Activated CD8-positive, alpha-beta memory T cell treated with anti-CD3 and anti-CD28 coated beads for 4 hours (primary cell): ENCODE data around the gene THOC3.
"Not testable (repeated sequence)": the region's sequence is repeated elsewhere in the genome, so short reads cannot be mapped to it uniquely, and the experiment has no call there.

ENCODE experiments used
- DNase-seq, 2 donors: peaks; one replicate each; pipeline ENCODE4 v3.0.0-alpha.2; 2020; ENCODE audit warnings: low read depth in 2 of 2

Gene THOC3

DNA sequence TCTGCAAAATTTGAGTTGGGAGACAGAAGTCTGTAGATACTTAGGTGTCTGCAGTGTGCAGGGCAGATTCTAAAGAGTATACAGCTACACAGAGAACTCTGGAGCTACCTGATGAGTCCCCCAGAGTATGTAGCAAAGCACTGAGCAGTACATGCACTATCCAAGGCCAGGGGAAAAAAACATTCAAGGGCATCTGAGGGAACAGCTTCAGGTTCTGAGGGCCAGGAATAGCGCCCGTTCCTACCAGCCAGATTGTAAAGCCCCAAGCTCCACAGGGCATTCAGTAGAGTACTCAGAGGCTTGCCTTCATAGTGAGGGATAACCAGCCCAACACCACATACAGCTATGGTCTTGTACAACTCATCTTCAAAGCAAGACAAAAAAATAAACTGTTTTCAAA is 27.5 kb downstream of the THOC3 start:
- DNase-seq, result not testable (repeated sequence)

GRCh38 chr5:175938489-175938888 is 29.6 kb downstream of the THOC3 start:
- not testable (repeated sequence) for DNase-seq

DNA sequence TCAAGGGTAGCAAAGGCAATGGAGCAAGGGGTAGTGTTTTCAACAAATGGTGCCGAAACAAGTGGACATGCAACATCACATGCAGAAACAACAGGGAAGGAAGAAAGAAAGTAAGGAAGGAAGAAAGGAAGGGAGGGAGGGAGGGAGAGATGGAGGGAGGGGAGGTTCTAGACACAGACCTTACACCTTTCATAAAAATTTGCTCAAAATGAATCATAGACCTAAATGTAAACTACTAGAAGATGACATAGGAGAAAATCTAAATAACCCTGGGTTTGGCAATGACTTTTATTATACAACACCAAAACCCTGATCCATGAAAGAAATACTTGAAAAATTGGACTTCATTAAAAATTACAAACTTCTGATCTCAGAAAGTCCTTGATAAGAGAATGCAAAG is 39.4 kb downstream of the THOC3 start:
- DNase-seq, result not testable (repeated sequence)

DNA sequence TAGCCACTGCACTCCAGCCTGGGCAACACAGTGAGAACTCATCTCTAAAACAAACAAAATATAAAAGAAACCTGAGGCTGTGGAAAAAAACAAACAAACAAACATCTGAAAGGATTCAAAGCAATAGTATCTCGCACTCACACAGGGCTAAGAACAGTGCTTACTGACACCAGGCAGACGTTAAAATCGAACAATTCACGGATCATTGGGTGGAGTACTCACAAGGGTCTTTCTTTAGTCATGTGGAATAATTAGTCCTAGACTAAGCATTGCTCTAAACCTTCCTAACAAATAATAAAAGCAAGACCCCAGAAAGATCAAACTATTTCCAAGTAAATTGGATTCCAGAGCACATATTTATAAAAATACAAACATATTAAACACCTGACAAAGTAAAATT is 43.0 kb downstream of the THOC3 start:
- not testable (repeated sequence) for DNase-seq

- no peak for DNase-seq
These were observed 45.8 kb downstream of the THOC3 start for GRCh38 chr5:175922192-175922885.

- no peak for DNase-seq
These were observed 46.9 kb downstream of the THOC3 start for GRCh38 chr5:175921061-175921730.

DNA sequence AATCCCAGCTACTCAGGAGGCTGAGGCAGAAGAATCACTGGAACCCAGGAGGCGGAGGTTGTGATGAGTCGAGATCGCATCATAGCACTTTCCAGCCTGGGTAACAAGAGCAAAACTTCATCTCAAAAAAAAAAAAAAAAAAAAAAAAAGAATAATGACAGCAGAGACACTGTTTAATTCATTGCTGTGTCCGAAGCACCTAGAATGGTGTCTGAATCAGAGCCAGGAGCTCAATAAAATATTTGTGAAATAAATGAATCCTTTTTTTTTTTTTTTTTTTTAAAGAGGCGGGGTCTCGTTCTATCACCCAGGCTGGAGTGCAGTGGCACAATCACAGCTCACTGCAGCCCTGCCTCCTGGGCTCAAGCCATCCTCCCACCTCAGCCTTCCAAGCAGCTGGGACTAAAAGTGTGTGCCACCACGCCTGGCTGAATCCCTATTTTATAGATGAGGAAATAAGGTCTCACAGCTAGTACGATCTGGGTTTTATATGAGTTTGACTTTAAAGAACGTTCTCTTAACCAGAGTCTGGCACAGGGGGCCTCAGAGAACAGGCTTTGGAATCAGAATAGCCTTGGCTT is 47.8 kb downstream of the THOC3 start:
- no peak for DNase-seq

DNA sequence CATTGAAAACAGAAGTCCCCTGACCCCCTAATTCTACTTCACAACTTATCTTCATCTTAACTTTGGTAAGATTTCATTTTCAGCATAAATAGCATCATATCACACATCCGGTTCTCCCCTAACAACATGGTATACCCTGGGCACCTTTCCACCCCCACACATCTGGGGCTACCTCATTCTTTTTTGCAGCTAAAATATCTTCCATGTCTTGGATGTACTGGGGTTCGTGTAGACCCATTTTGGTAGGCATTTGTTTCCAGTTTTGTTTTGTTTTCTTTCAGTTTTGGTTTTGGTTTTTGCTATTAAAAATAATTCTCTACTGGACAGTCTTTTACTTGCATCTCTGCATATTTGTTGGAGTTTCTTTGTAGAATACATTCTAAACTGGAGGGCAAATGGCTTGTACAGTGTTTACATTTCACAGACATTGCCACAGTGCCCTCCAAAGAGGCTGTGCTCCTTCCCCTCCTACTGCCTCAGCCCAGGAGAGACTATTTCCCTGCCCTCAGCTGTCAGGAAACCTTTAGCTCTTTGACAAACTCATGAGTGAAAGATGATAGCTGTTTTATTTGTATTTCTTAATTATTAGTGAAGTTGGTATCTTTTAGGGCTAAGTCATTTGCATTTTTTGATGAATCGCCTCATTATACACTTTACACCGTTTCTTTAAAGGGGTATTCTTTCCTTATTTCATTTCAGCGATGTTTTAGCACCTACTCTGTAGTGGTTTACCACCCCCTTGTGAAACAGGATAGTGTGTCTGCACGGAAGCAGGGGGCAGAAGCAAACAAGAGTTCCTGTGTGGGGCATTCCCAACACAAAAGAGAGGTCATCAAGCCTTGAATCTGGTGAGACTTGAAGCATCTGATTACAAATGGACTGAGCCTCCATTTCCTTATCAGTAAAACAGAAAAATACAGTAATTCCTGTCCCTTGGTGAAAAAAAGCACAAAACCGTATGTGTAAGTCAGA is 52.8 kb downstream of the THOC3 start:
- not testable (repeated sequence) for DNase-seq

DNA sequence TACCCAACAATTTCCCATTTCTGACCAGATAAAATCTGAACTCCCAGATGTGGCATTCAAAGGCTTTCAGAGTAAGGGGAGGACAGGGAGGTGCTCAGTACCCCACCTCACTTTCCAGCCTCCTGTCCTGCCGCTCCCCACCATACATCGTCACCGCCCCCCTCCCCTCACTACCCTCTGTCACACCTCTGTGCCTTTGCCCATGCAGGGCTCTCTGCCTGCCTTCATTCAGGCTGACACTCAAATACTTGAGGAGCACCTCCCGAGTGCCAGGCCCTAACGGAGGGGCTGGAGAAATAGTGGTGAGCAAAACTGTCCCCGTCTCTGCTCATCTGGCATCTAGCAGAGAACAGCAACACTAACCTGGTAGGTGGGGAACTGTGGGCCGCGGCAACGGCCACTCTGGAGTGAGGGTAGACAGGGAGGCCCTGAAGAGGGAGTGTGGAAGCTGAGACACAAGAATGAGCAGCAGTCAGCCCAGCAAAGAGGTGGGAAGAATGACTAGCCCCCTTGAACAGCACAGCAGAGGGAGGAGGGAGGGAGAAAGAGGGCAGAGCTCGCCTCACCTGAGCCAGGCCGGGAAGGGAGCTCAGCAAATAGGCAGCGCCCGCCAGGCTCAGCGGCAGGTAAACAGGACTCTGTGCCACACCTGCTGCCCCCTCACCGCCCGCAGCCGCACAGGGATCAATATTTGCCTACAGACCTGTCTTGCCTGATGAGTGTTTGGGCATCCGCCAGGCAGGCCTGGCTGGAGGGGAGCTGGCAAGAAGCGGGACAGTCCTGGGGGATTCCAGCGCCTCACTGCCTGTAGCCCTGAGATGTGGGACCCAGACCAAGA is 54.1 kb downstream of the THOC3 start:
- not testable (repeated sequence) for DNase-seq

DNA sequence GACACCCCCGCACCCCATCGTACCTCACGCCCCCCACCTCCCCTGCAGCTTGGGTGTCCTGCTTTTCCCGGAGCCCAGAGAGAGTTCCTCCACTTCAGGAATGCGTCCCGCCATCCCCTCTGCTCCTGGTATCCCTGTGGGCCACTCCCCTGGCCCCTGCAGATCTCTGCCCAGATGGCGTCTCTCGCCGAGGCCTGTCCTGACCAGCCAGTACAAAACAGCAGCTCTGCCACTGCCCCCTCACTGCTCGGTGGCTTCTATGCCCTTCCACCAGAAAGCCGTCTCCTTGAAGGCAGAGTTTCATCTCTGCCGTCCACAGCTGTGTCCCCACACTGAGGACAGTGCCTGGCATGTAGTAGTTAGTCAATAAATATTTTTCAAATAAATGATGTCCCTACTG is 58.0 kb downstream of the THOC3 start:
- not testable (repeated sequence) for DNase-seq
